ENCODE measurements around the gene SPRR1A.

DNA sequence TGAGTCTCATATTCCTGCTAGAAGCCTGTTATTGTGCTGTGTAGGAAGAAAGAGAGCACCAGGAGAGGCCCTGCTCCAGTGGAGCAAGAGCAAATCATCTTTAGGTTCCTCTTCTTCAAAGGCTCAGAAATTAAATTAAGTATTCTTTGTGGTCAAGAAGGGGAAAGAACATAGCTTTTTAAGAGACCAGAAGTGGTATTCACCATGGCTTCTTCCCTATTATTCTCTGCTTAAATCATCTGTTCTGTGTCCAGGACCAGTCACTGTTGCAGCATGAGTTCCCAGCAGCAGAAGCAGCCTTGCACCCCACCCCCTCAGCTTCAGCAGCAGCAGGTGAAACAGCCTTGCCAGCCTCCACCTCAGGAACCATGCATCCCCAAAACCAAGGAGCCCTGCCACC, 48.2 kb downstream of the SPRR1A start:
- TF ChIP-seq, protein P1, sequence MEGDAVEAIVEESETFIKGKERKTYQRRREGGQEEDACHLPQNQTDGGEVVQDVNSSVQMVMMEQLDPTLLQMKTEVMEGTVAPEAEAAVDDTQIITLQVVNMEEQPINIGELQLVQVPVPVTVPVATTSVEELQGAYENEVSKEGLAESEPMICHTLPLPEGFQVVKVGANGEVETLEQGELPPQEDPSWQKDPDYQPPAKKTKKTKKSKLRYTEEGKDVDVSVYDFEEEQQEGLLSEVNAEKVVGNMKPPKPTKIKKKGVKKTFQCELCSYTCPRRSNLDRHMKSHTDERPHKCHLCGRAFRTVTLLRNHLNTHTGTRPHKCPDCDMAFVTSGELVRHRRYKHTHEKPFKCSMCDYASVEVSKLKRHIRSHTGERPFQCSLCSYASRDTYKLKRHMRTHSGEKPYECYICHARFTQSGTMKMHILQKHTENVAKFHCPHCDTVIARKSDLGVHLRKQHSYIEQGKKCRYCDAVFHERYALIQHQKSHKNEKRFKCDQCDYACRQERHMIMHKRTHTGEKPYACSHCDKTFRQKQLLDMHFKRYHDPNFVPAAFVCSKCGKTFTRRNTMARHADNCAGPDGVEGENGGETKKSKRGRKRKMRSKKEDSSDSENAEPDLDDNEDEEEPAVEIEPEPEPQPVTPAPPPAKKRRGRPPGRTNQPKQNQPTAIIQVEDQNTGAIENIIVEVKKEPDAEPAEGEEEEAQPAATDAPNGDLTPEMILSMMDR (IDR thresholded peaks at IDR 0.05): no peak
- no peak for TF ChIP-seq POLR2A (IDR thresholded peaks at IDR 0.05)

Data from esophagus squamous epithelium (tissue), 4 donors.